Activated T-cell treated with anti-CD3 and anti-CD28 coated beads, Interleukin-2, amount 50 U/mL, for 24 hours (primary cell): ENCODE data around the gene KCNQ1.

Experiments used
- DNase-seq: peaks from one replicate; pipeline ENCODE4 v3.0.0-alpha.2; 2020
- H3K27ac Mint-ChIP-seq: 2 replicates; pipeline ENCODE4 v1.8.0; 2020; ENCODE audit warnings: mild to moderate bottlenecking, mixed read lengths
- H3K27me3 Mint-ChIP-seq: 2 replicates; pipeline ENCODE4 v1.8.0; 2020; ENCODE audit warnings: mixed read lengths
- H3K36me3 Mint-ChIP-seq: 2 replicates; pipeline ENCODE4 v1.8.0; 2020; ENCODE audit warnings: low read depth, mixed read lengths
- H3K4me1 Mint-ChIP-seq: 2 replicates; pipeline ENCODE4 v1.8.0; 2020; ENCODE audit warnings: low read depth, mixed read lengths
- H3K4me3 Mint-ChIP-seq: 2 replicates; pipeline ENCODE4 v1.8.0; 2020; ENCODE audit warnings: mild to moderate bottlenecking, moderate library complexity, mixed read lengths
- H3K9me3 Mint-ChIP-seq: 2 replicates; pipeline ENCODE4 v1.8.0; 2020; ENCODE audit warnings: mixed read lengths

Gene KCNQ1

GRCh38 chr11:2404735-2405196 lies 40.0 kb upstream of the KCNQ1 start:
- Mint-ChIP-seq H3K9me3 (no peaks in the 10 kb centered on the region), H3K36me3 (peaks cover 39% of the 10 kb centered on the region), H3K27me3 (no peaks in the 10 kb centered on the region), H3K4me1 (peaks cover 18% of the 10 kb centered on the region), H3K4me3 (no peak overlapping the region), H3K27ac (peak overlapping the region; percentile 33)
- DNase-seq, result no peak

DNA sequence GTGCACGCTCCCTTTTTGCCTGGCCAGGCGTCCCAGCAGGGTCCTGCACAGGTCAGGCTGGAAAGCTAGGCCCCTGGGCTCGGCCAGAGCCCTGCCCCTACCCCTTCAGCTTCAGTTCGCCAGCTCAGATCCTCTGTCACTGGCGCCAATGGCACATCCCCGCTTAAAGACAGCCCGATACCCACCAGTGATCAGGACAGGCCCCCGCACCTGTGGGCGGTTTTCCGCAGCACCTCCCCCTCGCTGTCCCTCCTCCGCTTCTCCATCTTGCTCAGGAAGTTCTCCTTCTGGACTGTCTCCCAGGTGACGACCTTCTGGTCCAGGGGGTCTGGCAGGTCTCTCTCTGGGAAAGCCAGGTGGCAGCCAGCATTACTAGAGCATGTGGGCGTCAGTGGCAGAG lies 38.4 kb upstream of the KCNQ1 start:
- peaks cover 16% of the 10 kb centered on the region for H3K4me1 Mint-ChIP-seq
- no peaks in the 10 kb centered on the region for H3K9me3 Mint-ChIP-seq
- no peak for DNase-seq
- H3K4me3 Mint-ChIP-seq, result no peak overlapping the region
- H3K27ac Mint-ChIP-seq, result peak overlapping the region; percentile 67
- no peaks in the 10 kb centered on the region for H3K27me3 Mint-ChIP-seq
- H3K36me3 Mint-ChIP-seq, result peaks cover 29% of the 10 kb centered on the region

GRCh38 chr11:2406878-2407410 lies 37.9 kb upstream of the KCNQ1 start:
- H3K27me3 Mint-ChIP-seq, result no peaks in the 10 kb centered on the region
- peaks cover 11% of the 10 kb centered on the region for H3K4me1 Mint-ChIP-seq
- H3K27ac Mint-ChIP-seq, result peak overlapping the region; percentile 67
- DNase-seq, result no peak
- peaks cover 25% of the 10 kb centered on the region for H3K36me3 Mint-ChIP-seq
- no peak overlapping the region for H3K4me3 Mint-ChIP-seq
- H3K9me3 Mint-ChIP-seq, result no peaks in the 10 kb centered on the region

GRCh38 chr11:2408671-2409070 lies 36.1 kb upstream of the KCNQ1 start:
- no peak overlapping the region for H3K4me3 Mint-ChIP-seq

GRCh38 chr11:2409126-2409525 lies 35.7 kb upstream of the KCNQ1 start:
- Mint-ChIP-seq H3K27me3 (no peaks in the 10 kb centered on the region), H3K27ac (no peak overlapping the region), H3K4me3 (no peak overlapping the region)

More at GRCh38 chr11:2408671-2409070, 36.1 kb upstream of the KCNQ1 start:
- no peaks in the 10 kb centered on the region for H3K9me3 Mint-ChIP-seq
- no peak for DNase-seq
- no peak overlapping the region for H3K27ac Mint-ChIP-seq
- peaks cover 3% of the 10 kb centered on the region for H3K4me1 Mint-ChIP-seq
- peaks cover 10% of the 10 kb centered on the region for H3K36me3 Mint-ChIP-seq
- H3K27me3 Mint-ChIP-seq, result no peaks in the 10 kb centered on the region

DNA sequence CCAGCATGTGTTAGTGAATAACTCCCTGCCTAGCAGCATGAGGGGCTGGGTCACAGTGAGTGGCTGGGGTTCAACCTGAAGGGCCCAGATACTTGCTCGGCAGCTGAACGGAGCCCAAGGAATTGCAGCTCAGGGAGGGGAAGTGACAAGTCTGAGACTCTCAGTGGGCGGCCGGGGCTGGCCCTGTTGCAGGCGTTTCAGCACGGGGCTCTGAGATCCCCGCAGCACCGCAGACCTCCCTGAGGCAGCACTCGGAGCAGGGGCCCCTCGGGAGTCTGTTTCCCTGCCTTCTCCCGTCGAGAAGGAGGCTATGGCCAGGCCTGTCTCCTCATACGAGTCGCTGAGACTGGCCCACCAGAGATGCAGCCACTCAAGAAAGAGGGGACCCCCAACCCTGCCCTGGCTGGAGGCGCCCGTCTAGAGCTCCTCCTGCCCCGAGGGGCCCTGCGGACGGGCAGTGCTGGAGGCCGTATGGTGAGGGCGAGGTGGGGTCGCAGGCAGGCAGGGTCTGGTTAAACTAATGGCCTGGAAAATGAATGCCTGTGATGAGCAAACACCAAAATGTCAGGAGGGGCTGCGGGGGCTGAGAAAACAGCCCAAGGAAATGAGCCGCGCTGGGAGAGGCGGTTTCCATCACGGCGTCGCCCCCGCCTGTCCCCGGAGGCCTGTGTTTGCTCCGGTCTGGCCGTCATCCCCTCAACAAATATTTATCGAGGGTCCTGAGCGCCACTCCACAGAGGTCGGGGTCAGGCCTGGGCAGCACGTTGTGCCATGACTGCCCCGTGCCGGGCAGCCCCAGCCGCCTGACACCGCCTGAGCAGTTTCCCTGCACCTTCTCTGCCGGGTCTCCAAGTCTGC lies 35.0 kb upstream of the KCNQ1 start:
- Mint-ChIP-seq H3K27ac (no peak overlapping the region), H3K4me3 (no peak overlapping the region), H3K27me3 (no peaks in the 10 kb centered on the region), H3K9me3 (no peaks in the 10 kb centered on the region), H3K36me3 (no peaks in the 10 kb centered on the region), H3K4me1 (no peaks in the 10 kb centered on the region)
- DNase-seq, result no peak

More at GRCh38 chr11:2409126-2409525, 35.7 kb upstream of the KCNQ1 start:
- Mint-ChIP-seq H3K36me3 (peaks cover 6% of the 10 kb centered on the region), H3K4me1 (peaks cover 3% of the 10 kb centered on the region), H3K9me3 (no peaks in the 10 kb centered on the region)
- DNase-seq, result no peak

DNA sequence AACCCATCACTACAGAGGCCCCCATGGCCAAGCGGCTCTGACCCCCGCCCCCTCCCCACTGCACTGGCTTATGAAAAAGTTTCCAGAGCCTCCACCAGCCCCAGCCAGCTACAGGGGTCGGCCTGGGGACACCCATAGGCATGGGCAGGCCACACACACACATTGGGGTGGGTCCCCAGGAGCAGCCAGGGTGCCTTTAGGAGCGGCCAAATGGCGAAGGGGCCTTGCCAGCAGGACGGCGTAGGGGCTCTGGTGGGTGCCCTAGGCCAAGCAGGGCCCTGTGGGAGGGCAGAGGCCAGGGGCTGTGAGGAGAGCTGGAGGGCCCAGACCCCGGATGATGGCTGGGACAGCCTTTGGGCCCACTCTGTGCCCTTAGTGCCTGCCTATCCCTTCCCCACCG lies 34.2 kb upstream of the KCNQ1 start:
- Mint-ChIP-seq H3K9me3 (no peaks in the 10 kb centered on the region), H3K27ac (no peak overlapping the region), H3K4me1 (no peaks in the 10 kb centered on the region), H3K27me3 (no peaks in the 10 kb centered on the region), H3K36me3 (no peaks in the 10 kb centered on the region), H3K4me3 (no peak overlapping the region)
- no peak for DNase-seq

GRCh38 chr11:2411446-2412305 lies 33.1 kb upstream of the KCNQ1 start:
- no peak overlapping the region for H3K27ac Mint-ChIP-seq
- no peaks in the 10 kb centered on the region for H3K36me3 Mint-ChIP-seq
- DNase-seq, result no peak
- no peaks in the 10 kb centered on the region for H3K27me3 Mint-ChIP-seq
- no peaks in the 10 kb centered on the region for H3K4me1 Mint-ChIP-seq
- H3K4me3 Mint-ChIP-seq, result no peak overlapping the region
- no peaks in the 10 kb centered on the region for H3K9me3 Mint-ChIP-seq

- Mint-ChIP-seq H3K36me3 (no peaks in the 10 kb centered on the region), H3K27ac (no peak overlapping the region), H3K9me3 (no peaks in the 10 kb centered on the region), H3K4me3 (no peak overlapping the region), H3K27me3 (no peaks in the 10 kb centered on the region), H3K4me1 (no peaks in the 10 kb centered on the region)
- DNase-seq, result no peak
Observed at GRCh38 chr11:2412323-2412722, 32.5 kb upstream of the KCNQ1 start.

- no peak for DNase-seq
- H3K4me3 Mint-ChIP-seq, result no peak overlapping the region
- no peaks in the 10 kb centered on the region for H3K9me3 Mint-ChIP-seq
- no peaks in the 10 kb centered on the region for H3K4me1 Mint-ChIP-seq
- H3K27ac Mint-ChIP-seq, result no peak overlapping the region
- H3K27me3 Mint-ChIP-seq, result no peaks in the 10 kb centered on the region
- H3K36me3 Mint-ChIP-seq, result no peaks in the 10 kb centered on the region
Observed at GRCh38 chr11:2413742-2414579, 30.8 kb upstream of the KCNQ1 start.

- H3K27ac Mint-ChIP-seq, result no peak overlapping the region
- H3K36me3 Mint-ChIP-seq, result no peaks in the 10 kb centered on the region
- H3K27me3 Mint-ChIP-seq, result no peaks in the 10 kb centered on the region
- no peaks in the 10 kb centered on the region for H3K4me1 Mint-ChIP-seq
- no peaks in the 10 kb centered on the region for H3K9me3 Mint-ChIP-seq
- H3K4me3 Mint-ChIP-seq, result no peak overlapping the region
- DNase-seq, result no peak
Observed at GRCh38 chr11:2414616-2415015, 30.2 kb upstream of the KCNQ1 start.

- no peaks in the 10 kb centered on the region for H3K27me3 Mint-ChIP-seq
- no peaks in the 10 kb centered on the region for H3K9me3 Mint-ChIP-seq
- DNase-seq, result no peak
- H3K36me3 Mint-ChIP-seq, result no peaks in the 10 kb centered on the region
- H3K27ac Mint-ChIP-seq, result no peak overlapping the region
- H3K4me1 Mint-ChIP-seq, result peaks cover 2% of the 10 kb centered on the region
- H3K4me3 Mint-ChIP-seq, result no peak overlapping the region
Observed at GRCh38 chr11:2415171-2415570, 29.6 kb upstream of the KCNQ1 start.

DNA sequence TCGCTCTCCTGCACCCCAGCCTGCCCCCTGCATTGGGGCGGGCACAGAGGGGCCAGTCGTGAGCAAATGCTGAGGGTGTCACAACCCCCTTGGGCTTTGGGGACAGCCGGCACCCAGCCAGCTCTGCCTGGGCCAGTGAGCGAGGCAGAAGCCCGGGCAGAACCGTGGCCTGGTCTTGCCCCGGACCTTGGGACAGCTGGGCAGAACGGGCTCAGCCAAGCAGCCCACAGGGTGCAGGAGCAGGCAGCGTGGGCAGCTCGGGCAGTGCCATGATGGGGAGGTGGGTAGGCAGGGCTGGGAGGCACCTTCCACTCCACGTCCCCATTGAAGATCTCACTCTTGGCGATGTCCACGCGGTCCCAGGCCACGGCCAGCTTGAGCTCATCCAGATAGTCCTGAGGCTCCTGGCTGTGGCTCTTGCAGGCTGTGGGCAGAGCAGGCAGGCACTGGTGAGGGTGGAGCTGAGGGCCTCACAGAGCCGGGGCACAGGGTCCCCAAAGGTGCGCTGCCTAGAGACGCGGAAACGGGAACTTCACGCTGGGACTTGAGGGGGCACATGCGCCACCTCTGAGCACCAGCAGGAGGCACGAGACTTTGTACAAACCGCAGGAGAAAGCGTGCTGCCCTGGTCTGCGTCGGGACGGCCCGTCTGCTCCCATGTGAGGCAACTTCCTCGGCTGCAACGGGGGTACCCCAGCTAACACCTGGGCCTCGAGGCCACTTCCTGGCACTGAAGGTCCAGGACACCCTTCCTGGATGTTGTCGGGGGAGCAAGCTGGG lies 29.0 kb upstream of the KCNQ1 start:
- H3K4me1 Mint-ChIP-seq, result peaks cover 6% of the 10 kb centered on the region
- no peak overlapping the region for H3K4me3 Mint-ChIP-seq
- no peaks in the 10 kb centered on the region for H3K9me3 Mint-ChIP-seq
- no peaks in the 10 kb centered on the region for H3K27me3 Mint-ChIP-seq
- H3K27ac Mint-ChIP-seq, result no peak overlapping the region
- no peak for DNase-seq
- no peaks in the 10 kb centered on the region for H3K36me3 Mint-ChIP-seq
